OCI-LY7 (cell line): Measurements from ENCODE around the gene CEP72.

ENCODE experiments used
- CTCF ChIP-seq: fragments of 200-600 bp; sonication (generic); conservative IDR thresholded peaks from 2 replicates; pipeline ENCODE4 v1.5.1; 2014; ENCODE audit warnings: mild to moderate bottlenecking, antibody characterized with exemption, low read length, moderate library complexity, mixed read lengths
- EZH2phosphoT487 ChIP-seq: fragments of 200-600 bp; sonication (generic); IDR thresholded peaks from 2 replicates; pipeline ENCODE4 v1.6.1; 2018; ENCODE audit warnings: low read depth, borderline replicate concordance, mild to moderate bottlenecking, mixed run types, antibody characterized with exemption, low read length, moderate library complexity, mixed read lengths

GRCh38 chr5:661891-662750 is 50.0 kb downstream of the CEP72 start:
- TF ChIP-seq CTCF (no peak), EZH2phosphoT487 (no peak)
